Stimulated activated CD4-positive, alpha-beta T cell treated with anti-CD3 and anti-CD28 coated beads, TNF-alpha, amount 100 ng/mL, for 1 hour (primary cell): Measurements from ENCODE around the gene XAGE2.

Experiments
- DNase-seq, 3 donors: peaks; one replicate each; pipeline ENCODE4 v3.0.0-alpha.2; 2020; ENCODE audit warnings: low read depth in 3 of 3, low spot score in 1 of 3

XAGE2 gene

GRCh38 chrX:52424656-52425055 lies 55.8 kb downstream of the XAGE2 start:
- no peak for DNase-seq
